ENCODE results near the gene ENHO. TPM values are rescaled to one million over a fixed set of nuclear protein-coding genes. Genes with fewer than 3 reads are reported as not detected.

ENHO gene
- total and polyA plus RNA-seq, 2 of the 8 experiments (the other 6 are each of a cell fraction or from before 2014, with no cell fraction given): 12.2 to 49.4 TPM

- TF ChIP-seq SIRT6 (IDR thresholded peaks at IDR 0.05; ENCODE audit: low read length): no peak
Observed at GRCh38 chr9:34560599-34561214, 37.9 kb upstream of the ENHO start (continued).
